Urinary bladder (tissue), 4 donors: ENCODE measurements around the gene PGP. TPM values are rescaled to one million over a fixed set of nuclear protein-coding genes. Genes with fewer than 3 reads are reported as not detected.

Source experiments
- DNase-seq: peaks from one replicate; pipeline ENCODE4 v3.0.0-alpha.2; 2015; ENCODE audit errors: extremely low spot score
- H3K27ac ChIP-seq: one replicate; pipeline ENCODE4 v1.5.1; 2013; ENCODE audit warnings: low read depth, mild to moderate bottlenecking, moderate library complexity
- H3K36me3 ChIP-seq: one replicate; pipeline ENCODE4 v1.6.1; 2013; ENCODE audit warnings: mild to moderate bottlenecking, moderate library complexity; ENCODE audit not compliant: insufficient read depth
- H3K4me1 ChIP-seq: one replicate; pipeline ENCODE4 v1.6.1; 2013; ENCODE audit warnings: mild to moderate bottlenecking, moderate library complexity; ENCODE audit not compliant: insufficient read depth
- H3K4me3 ChIP-seq: one replicate; pipeline ENCODE4 v1.5.1; 2013; ENCODE audit warnings: low read depth, low read length
- WGBS: extraction: QIAGEN DNeasy Blood & Tissue Kit; methylation state at CpG from one replicate; pipeline ENCODE4 v1.1.7; 2013; 5-methylcytosine and 5-hydroxymethylcytosine counted together
- polyA plus RNA-seq: library from polyadenylated mRNA; stranded (reverse); fragments of 200-250 nt; gene quantifications from one replicate; pipeline ENCODE4 v1.2.3, GENCODE V29; 2013
- total RNA-seq: library from RNA; depleted of rRNA; stranded (reverse); fragments of >200 nt; gene quantifications from one replicate; pipeline ENCODE4 v1.2.3, GENCODE V29; 2014
- donor health status: healthy with polysubstance abuse.
- donor health status: healthy.

Gene PGP
- total and polyA plus RNA-seq, 2 donors, result 4.8 to 10.5 TPM

- H3K36me3 ChIP-seq, result peaks cover 16% of the 10 kb centered on the region
- no peak for DNase-seq
- H3K4me3 ChIP-seq, result no peak overlapping the region
- H3K4me1 ChIP-seq, result no peaks in the 10 kb centered on the region
- H3K27ac ChIP-seq, result no peak overlapping the region
- WGBS, result 90% methylated on average over 21 of the region's 21 CpGs
These were observed 40.1 kb downstream of the PGP start for GRCh38 chr16:2174396-2175131.

GRCh38 chr16:2173916-2174315 lies 40.7 kb downstream of the PGP start:
- no peak for DNase-seq
- Histone ChIP-seq H3K4me1 (no peaks in the 10 kb centered on the region), H3K4me3 (no peak overlapping the region), H3K36me3 (peaks cover 16% of the 10 kb centered on the region), H3K27ac (no peak overlapping the region)
- WGBS, result 90% methylated on average over 4 of the region's 4 CpGs

DNA sequence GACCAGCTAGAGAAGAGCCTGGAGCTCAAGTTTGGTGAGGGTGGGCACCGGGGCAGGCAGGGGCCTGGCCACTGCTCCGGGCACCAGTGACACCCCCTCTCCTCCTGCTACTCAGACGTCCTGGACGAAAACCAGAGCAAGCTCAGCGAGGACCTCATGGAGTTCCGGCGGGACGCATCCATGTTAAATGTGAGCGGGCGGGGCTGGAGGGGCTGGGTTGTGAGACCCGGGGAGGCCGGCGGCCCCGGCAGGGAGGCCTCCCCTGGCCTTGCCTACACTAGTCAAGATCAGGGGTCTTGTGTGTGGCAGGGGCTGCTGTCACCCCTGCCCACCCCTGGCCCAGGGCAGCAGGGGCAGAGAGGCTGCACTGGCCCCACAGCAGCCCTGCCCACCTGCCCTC lies 41.3 kb downstream of the PGP start:
- no peak for DNase-seq
- Histone ChIP-seq H3K36me3 (peaks cover 16% of the 10 kb centered on the region), H3K4me3 (no peak overlapping the region), H3K4me1 (no peaks in the 10 kb centered on the region), H3K27ac (no peak overlapping the region)
- 90% methylated on average over 14 of the region's 14 CpGs for WGBS

- no peaks in the 10 kb centered on the region for H3K4me1 ChIP-seq
- 91% methylated on average over 29 of the region's 29 CpGs for WGBS
- DNase-seq, result no peak
- H3K4me3 ChIP-seq, result no peak overlapping the region
- H3K27ac ChIP-seq, result no peak overlapping the region
- peaks cover 16% of the 10 kb centered on the region for H3K36me3 ChIP-seq
These were observed 41.8 kb downstream of the PGP start for GRCh38 chr16:2172688-2173335.

DNA sequence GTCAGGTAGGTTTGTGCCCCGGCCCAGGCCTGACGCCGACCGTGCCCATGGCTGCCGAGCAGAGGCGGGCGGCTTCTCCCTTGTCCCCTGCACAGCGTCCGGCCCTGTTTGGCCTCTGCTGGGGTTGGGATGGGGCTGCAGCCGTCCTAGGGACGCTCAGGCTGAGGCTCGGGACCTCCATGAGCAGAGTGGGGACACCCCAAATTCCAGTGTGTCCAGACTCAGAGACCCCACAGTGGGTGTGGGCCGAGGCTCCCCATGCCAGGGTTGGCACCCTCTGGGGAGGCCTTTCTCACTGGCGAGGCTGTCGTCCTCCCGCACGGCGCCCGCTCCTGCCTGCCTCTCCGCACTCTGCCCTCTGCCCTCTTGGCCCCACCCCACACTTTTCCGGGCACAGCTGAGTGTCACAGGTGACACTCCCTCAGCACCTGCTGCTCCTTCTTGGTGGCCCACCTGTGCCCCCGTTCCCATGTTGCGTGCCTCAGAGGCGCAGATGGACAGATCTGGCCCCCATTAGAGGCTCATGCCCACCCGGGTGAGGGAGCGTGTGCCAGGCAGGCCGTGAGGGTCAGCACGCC lies 43.0 kb downstream of the PGP start:
- H3K36me3 ChIP-seq, result peaks cover 16% of the 10 kb centered on the region
- DNase-seq, result no peak
- WGBS, result 93% methylated on average over 28 of the region's 28 CpGs
- no peaks in the 10 kb centered on the region for H3K4me1 ChIP-seq
- H3K4me3 ChIP-seq, result no peak overlapping the region
- no peak overlapping the region for H3K27ac ChIP-seq

DNA sequence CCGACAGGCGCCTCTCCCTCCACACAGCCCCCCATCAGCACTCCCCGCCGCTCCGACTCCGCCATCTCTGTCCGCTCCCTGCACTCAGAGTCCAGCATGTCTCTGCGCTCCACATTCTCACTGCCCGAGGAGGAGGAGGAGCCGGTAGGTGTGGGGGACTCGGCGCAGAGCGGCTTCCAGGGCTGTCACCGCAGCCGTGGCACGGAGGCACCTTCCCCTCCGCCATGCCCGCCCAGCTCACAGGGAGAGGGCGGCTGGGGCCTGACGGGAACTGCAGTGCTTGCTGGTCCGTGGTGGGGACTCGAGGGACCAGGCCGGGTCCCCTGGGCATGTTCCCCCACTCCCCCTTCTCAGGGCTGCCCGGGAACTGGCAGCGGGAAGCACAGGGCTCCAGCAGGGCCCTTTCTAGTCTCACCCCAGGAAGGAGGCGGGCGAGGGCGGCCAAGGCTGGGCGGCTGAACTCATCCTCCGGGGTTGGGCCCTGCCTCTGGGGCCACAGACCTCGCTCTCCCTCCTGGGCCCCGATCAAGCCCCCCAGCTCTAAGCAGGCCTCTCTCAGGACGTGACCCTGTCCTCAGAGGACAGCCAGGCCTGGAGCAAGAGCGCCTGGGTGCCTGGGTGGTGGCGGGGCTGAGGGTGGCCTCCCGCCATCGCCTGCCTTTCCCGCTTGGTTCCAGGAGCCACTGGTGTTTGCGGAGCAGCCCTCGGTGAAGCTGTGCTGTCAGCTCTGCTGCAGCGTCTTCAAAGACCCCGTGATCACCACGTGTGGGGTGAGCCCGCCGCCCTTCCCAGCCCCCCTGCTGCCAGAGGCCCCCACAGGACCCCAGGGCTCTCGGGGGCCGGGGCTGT lies 43.8 kb downstream of the PGP start:
- 89% methylated on average over 47 of the region's 47 CpGs for whole genome bisulfite sequencing
- Histone ChIP-seq H3K36me3 (peaks cover 18% of the 10 kb centered on the region), H3K4me1 (no peaks in the 10 kb centered on the region), H3K27ac (no peak overlapping the region), H3K4me3 (peak overlapping the region; percentile 17)
- no peak for DNase-seq

DNA sequence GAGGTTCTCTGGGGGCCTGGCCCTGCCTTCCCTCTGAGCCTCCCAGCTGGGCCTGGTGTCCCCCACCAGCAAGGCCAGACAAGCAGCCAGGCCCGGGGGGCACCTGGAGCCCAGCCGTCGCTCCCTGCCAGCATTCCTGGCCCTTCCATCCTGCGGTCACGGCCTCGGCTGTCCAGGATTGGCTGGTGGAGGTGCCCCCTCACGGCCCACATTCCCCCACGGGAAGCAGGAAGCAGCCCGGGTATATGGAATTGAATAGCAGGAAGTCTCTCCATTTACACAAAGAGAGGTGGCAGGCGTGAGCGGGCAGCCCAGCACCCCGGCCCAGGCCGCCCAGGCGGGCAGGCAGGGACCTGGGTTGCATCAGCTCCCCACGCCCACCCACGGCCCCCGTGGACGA lies 44.6 kb downstream of the PGP start:
- WGBS, result 79% methylated on average over 18 of the region's 18 CpGs
- H3K27ac ChIP-seq, result no peak overlapping the region
- peaks cover 16% of the 10 kb centered on the region for H3K36me3 ChIP-seq

GRCh38 chr16:2167068-2167638 lies 47.5 kb downstream of the PGP start:
- DNase-seq, result no peak
- Histone ChIP-seq H3K27ac (no peak overlapping the region), H3K4me1 (no peaks in the 10 kb centered on the region), H3K4me3 (no peak overlapping the region), H3K36me3 (peaks cover 8% of the 10 kb centered on the region)
- 90% methylated on average over 18 of the region's 18 CpGs for WGBS

More for the DNA sequence above, 44.6 kb downstream of the PGP start:
- H3K4me1 ChIP-seq, result no peaks in the 10 kb centered on the region
- DNase-seq, result no peak
- H3K4me3 ChIP-seq, result peak overlapping the region; percentile 17

GRCh38 chr16:2166263-2167067 lies 48.2 kb downstream of the PGP start:
- Histone ChIP-seq H3K36me3 (peaks cover 5% of the 10 kb centered on the region), H3K4me1 (no peaks in the 10 kb centered on the region), H3K4me3 (no peak overlapping the region), H3K27ac (no peak overlapping the region)
- WGBS, result 91% methylated on average over 17 of the region's 17 CpGs
- no peak for DNase-seq

- Histone ChIP-seq H3K36me3 (peaks cover 5% of the 10 kb centered on the region), H3K27ac (no peak overlapping the region), H3K4me3 (no peak overlapping the region), H3K4me1 (no peaks in the 10 kb centered on the region)
- WGBS, result 91% methylated on average over 12 of the region's 12 CpGs
- DNase-seq, result no peak
These were observed 48.8 kb downstream of the PGP start for GRCh38 chr16:2165861-2166260.

DNA sequence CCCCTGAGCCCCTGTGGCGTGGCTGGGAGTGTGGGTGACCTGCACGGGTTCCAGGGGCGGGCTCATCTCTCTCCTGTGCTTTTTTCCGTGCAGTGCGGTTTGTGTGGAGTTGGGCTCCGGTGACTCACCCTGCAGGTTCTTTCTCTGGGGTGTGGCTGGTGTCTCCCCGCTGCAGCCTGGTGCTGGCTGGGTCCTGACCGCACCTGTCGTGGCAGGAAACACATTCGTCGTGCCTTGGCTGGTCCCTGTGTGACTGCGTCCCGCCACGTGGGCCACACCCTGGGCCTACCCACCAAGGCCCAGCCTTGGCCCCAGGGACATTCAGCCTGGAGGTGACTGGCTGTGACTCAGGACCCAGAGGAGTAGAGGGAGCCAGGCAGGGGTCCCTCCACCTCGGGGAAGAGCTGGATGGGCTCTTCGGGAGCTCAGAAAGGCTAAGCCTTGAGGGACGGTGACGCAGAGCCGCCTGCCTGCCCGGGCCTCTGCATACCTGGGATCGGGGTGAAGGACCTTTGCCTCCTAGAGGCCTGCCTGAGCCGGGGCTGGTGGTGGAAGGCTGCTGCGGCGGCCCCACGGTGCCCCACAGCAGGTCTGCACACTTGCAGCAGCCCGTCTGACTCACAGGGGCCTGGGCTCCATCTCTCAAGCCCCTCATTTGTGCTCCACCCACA lies 51.3 kb downstream of the PGP start:
- no peaks in the 10 kb centered on the region for H3K4me1 ChIP-seq
- H3K4me3 ChIP-seq, result no peak overlapping the region
- WGBS, result 88% methylated on average over 26 of the region's 26 CpGs
- H3K36me3 ChIP-seq, result peaks cover 5% of the 10 kb centered on the region
- peak overlapping the region; percentile 83 for H3K27ac ChIP-seq
- no peak for DNase-seq

DNA sequence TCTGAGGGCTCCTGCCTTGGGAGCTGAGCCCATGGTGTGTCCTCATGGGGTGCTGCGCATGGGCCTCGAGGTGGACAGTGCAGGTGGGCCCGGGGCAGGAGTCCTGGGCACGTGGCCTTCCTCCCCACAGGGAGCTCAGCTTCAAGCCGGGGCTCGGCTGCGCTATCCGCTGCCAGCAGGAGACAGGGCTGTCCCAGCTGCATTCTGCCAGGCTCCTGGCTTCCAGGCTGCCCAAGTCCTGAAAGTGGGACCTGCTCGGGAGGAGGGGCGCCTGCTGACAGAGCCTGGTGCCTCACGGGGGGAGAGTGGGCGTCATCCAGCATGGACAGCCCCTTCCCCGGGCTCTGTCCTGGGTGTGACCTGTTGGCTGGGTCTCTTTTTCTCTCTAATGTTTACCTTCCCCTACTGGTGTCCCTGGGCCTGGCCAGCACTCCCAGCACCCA lies 51.9 kb downstream of the PGP start:
- Histone ChIP-seq H3K27ac (peak overlapping the region; percentile 79), H3K36me3 (peaks cover 5% of the 10 kb centered on the region), H3K4me3 (no peak overlapping the region), H3K4me1 (peaks cover under 1% of the 10 kb centered on the region)
- WGBS, result 80% methylated on average over 13 of the region's 13 CpGs
- no peak for DNase-seq
